Choroid plexus epithelial cell (primary cell): ENCODE results near the gene CDHR3.
"Not testable (repeated sequence)": the region's sequence is repeated elsewhere in the genome, so short reads cannot be mapped to it uniquely, and the experiment has no call there.

Experiments used
- DNase-seq: peaks from one replicate; pipeline ENCODE4 v3.0.0-alpha.2; 2010; ENCODE audit warnings: low read depth
- H3K4me3 ChIP-seq: 2 replicates; pipeline ENCODE4 v1.5.1; 2011; ENCODE audit warnings: low read depth, mild to moderate bottlenecking, control low read depth, low read length, moderate library complexity
- CTCF ChIP-seq: conservative IDR thresholded peaks from 2 replicates; pipeline ENCODE4 v1.5.1; 2011; ENCODE audit warnings: low read depth, mild to moderate bottlenecking, control low read depth, inconsistent platforms, low read length, moderate library complexity

CDHR3 gene

GRCh38 chr7:105996860-105997737 is 34.0 kb downstream of the CDHR3 start:
- H3K4me3 ChIP-seq, result no peak overlapping the region
- TF ChIP-seq CTCF, result no peak
- no peak for DNase-seq

GRCh38 chr7:105999256-105999655 is 36.2 kb downstream of the CDHR3 start:
- DNase-seq, result no peak
- TF ChIP-seq CTCF, result no peak

GRCh38 chr7:106001196-106001595 is 38.1 kb downstream of the CDHR3 start:
- H3K4me3 ChIP-seq, result no peak overlapping the region

More at GRCh38 chr7:105999256-105999655, 36.2 kb downstream of the CDHR3 start:
- H3K4me3 ChIP-seq, result no peak overlapping the region

GRCh38 chr7:106001886-106002285 is 38.8 kb downstream of the CDHR3 start:
- TF ChIP-seq CTCF, result no peak
- no peak for DNase-seq
- H3K4me3 ChIP-seq, result no peak overlapping the region

More at GRCh38 chr7:106001196-106001595, 38.1 kb downstream of the CDHR3 start:
- no peak for DNase-seq
- no peak for TF ChIP-seq CTCF

GRCh38 chr7:106003525-106004064 is 40.5 kb downstream of the CDHR3 start:
- DNase-seq, result no peak
- TF ChIP-seq CTCF, result no peak
- H3K4me3 ChIP-seq, result no peak overlapping the region

GRCh38 chr7:106006906-106007305 is 43.8 kb downstream of the CDHR3 start:
- H3K4me3 ChIP-seq, result no peak overlapping the region
- no peak for TF ChIP-seq CTCF
- no peak for DNase-seq

GRCh38 chr7:106007796-106008195 is 44.7 kb downstream of the CDHR3 start:
- DNase-seq, result not testable (repeated sequence)

More at GRCh38 chr7:106007796-106008195, 44.7 kb downstream of the CDHR3 start:
- H3K4me3 ChIP-seq, result not testable (repeated sequence)
